ENCODE data around the gene PIK3C3.

The PIK3C3 gene

DNA sequence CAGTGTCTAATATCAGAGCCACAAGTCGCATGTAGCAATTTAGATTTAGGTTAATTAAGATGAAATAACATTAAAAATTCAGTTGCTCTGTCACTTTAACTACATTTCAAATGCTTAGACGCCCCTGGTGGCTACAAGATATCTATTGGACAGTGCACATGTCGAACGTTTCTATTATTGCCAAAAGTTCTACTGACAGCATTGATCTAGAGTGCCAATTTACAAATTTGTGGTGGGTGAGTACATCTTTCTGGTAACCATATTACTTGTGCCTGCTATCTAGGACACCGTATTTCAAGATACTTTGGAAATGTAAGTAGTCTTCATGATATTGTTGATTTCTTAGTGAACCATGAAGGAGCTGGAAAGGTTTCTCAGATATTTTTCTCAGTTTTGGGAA, 20.2 kb downstream of the PIK3C3 start:
- no peaks in the 10 kb centered on the region for H3K9me3 ChIP-seq (ENCODE audit: control insufficient read depth, low read length)
- no peak overlapping the region for H3K23ac ChIP-seq (ENCODE audit: low read length in 2 of 2)
- H3K4me1 ChIP-seq (ENCODE audit: control insufficient read depth, insufficient read depth, low read depth, low read length): peaks cover 3% of the 10 kb centered on the region
- H2BK12ac ChIP-seq (ENCODE audit: low read length in 2 of 2): no peak overlapping the region
- no peak overlapping the region for H3K14ac ChIP-seq (ENCODE audit: low read length in 2 of 2)
- no peak overlapping the region for H4K8ac ChIP-seq (ENCODE audit: low read length)
- 95% methylated on average over 4 of the region's 5 CpGs for WGBS
- no peak overlapping the region for H2BK120ac ChIP-seq (ENCODE audit: low read depth, low read length)
- H2BK5ac ChIP-seq (ENCODE audit: low read depth, low read length, poor library complexity, severe bottlenecking): no peak overlapping the region
- H3K4me2 ChIP-seq (ENCODE audit: low read length, poor library complexity, severe bottlenecking): no peak overlapping the region
- H3K4ac ChIP-seq (ENCODE audit: low read depth in 1 of 2, low read length in 2 of 2): no peak overlapping the region
- H3K4me3 ChIP-seq (ENCODE audit: insufficient read depth in 1 of 2, low read depth in 1 of 2, low read length in 2 of 2): no peak overlapping the region
- H2BK15ac ChIP-seq (ENCODE audit: low read depth, poor library complexity, severe bottlenecking): no peak overlapping the region
- H3K27ac ChIP-seq (ENCODE audit: low read length, poor library complexity, severe bottlenecking): peak overlapping the region; percentile 78
- H4K91ac ChIP-seq (ENCODE audit: low read length): no peak overlapping the region
- no peak for DNase-seq
- no peak overlapping the region for H2AFZ ChIP-seq (ENCODE audit: low read depth, low read length)
- no peak overlapping the region for H2AK5ac ChIP-seq (ENCODE audit: low read length, severe bottlenecking)
- H3K36me3 ChIP-seq (ENCODE audit: control insufficient read depth in 1 of 2, insufficient read depth in 2 of 2, low read depth in 1 of 2, low read length in 2 of 2): peaks cover 6 to 48% of the 10 kb centered on the region in 2 experiments
- H3K79me1 ChIP-seq (replicated peaks; ENCODE audit: low read length, poor library complexity, severe bottlenecking): peaks cover 10% of the 10 kb centered on the region
- H3K18ac ChIP-seq (ENCODE audit: low read depth in 1 of 2, low read length in 2 of 2): no peak overlapping the region
- no peaks in the 10 kb centered on the region for H3K27me3 ChIP-seq (ENCODE audit: control insufficient read depth in 1 of 2, insufficient read depth in 1 of 2, low read length in 2 of 2)
- H3K9ac ChIP-seq (ENCODE audit: low read length): no peak overlapping the region

- Histone ChIP-seq H2AK5ac (ENCODE audit: low read length, severe bottlenecking) (no peak overlapping the region), H4K8ac (ENCODE audit: low read length) (no peak overlapping the region), H3K23ac (ENCODE audit: low read length in 2 of 2) (no peak overlapping the region), H3K27ac (ENCODE audit: low read length, poor library complexity, severe bottlenecking) (no peak overlapping the region), H3K4me3 (ENCODE audit: insufficient read depth in 1 of 2, low read depth in 1 of 2, low read length in 2 of 2) (no peak overlapping the region), H2BK12ac (ENCODE audit: low read length in 2 of 2) (no peak overlapping the region), H3K14ac (ENCODE audit: low read length in 2 of 2) (no peak overlapping the region), H3K4me1 (ENCODE audit: control insufficient read depth, insufficient read depth, low read depth, low read length) (peaks cover 3% of the 10 kb centered on the region), H2BK5ac (ENCODE audit: low read depth, low read length, poor library complexity, severe bottlenecking) (no peak overlapping the region), H3K18ac (ENCODE audit: low read depth in 1 of 2, low read length in 2 of 2) (no peak overlapping the region), H4K91ac (ENCODE audit: low read length) (no peak overlapping the region), H3K4ac (ENCODE audit: low read depth in 1 of 2, low read length in 2 of 2) (no peak overlapping the region), H2AFZ (ENCODE audit: low read depth, low read length) (no peak overlapping the region), H3K9me3 (ENCODE audit: control insufficient read depth, low read length) (no peaks in the 10 kb centered on the region), H3K27me3 (ENCODE audit: control insufficient read depth in 1 of 2, insufficient read depth in 1 of 2, low read length in 2 of 2) (no peaks in the 10 kb centered on the region), H2BK15ac (ENCODE audit: low read depth, poor library complexity, severe bottlenecking) (no peak overlapping the region), H3K4me2 (ENCODE audit: low read length, poor library complexity, severe bottlenecking) (no peak overlapping the region), H3K36me3 (ENCODE audit: control insufficient read depth in 1 of 2, insufficient read depth in 2 of 2, low read depth in 1 of 2, low read length in 2 of 2) (peaks cover 6 to 32% of the 10 kb centered on the region in 2 experiments), H3K79me1 (replicated peaks; ENCODE audit: low read length, poor library complexity, severe bottlenecking) (peaks cover 10% of the 10 kb centered on the region), H3K9ac (ENCODE audit: low read length) (no peak overlapping the region), H2BK120ac (ENCODE audit: low read depth, low read length) (no peak overlapping the region)
- WGBS: 96% methylated on average over 6 of the region's 6 CpGs
- no peak for DNase-seq
Observed at GRCh38 chr18:41977233-41977632, 22.2 kb downstream of the PIK3C3 start.

DNA sequence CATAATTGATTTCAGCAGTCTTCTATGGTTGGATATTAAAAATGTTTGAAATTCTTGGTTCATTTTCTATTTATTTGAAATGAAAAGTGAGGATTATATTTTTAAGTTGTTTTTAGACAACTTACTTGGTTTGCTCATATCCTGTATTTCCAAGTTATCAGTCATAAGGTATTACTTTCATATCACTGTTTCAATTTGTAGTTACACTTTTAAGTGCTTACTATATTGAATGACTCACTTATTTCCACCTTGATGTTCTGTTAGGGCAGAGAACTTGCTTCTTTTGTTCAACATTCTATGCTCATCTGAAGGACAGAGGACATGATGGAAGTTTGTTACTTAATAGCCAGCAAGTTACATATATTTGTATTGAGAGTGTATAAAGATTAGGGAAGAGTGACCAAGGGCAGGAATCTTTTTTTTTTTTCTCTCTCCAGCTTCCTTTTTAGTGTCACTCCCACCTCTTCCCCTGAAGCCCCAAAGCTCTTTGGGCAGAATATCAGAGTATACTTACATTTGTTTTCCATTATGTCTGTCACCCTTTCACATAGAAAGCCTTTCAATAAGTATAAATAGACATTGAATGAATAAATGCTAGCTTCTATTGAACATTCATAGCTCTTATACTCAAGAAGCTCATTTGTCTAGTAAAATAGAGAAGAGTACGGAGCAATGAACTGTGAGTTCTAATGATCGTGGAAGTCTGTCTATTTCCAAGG, 28.1 kb downstream of the PIK3C3 start:
- Histone ChIP-seq H3K14ac (ENCODE audit: low read length in 2 of 2) (no peak overlapping the region), H3K79me1 (replicated peaks; ENCODE audit: low read length, poor library complexity, severe bottlenecking) (peaks cover 6% of the 10 kb centered on the region), H3K36me3 (ENCODE audit: control insufficient read depth in 1 of 2, insufficient read depth in 2 of 2, low read depth in 1 of 2, low read length in 2 of 2) (peaks cover 3 to 35% of the 10 kb centered on the region in 2 experiments), H3K27ac (ENCODE audit: low read length, poor library complexity, severe bottlenecking) (no peak overlapping the region), H3K23ac (ENCODE audit: low read length in 2 of 2) (no peak overlapping the region), H2BK12ac (ENCODE audit: low read length in 2 of 2) (no peak overlapping the region), H3K9ac (ENCODE audit: low read length) (no peak overlapping the region), H2BK5ac (ENCODE audit: low read depth, low read length, poor library complexity, severe bottlenecking) (no peak overlapping the region), H2BK120ac (ENCODE audit: low read depth, low read length) (no peak overlapping the region), H3K9me3 (ENCODE audit: control insufficient read depth, low read length) (no peaks in the 10 kb centered on the region), H3K18ac (ENCODE audit: low read depth in 1 of 2, low read length in 2 of 2) (no peak overlapping the region), H2AFZ (ENCODE audit: low read depth, low read length) (no peak overlapping the region), H3K4me3 (ENCODE audit: insufficient read depth in 1 of 2, low read depth in 1 of 2, low read length in 2 of 2) (no peak overlapping the region), H3K4me2 (ENCODE audit: low read length, poor library complexity, severe bottlenecking) (no peak overlapping the region), H4K91ac (ENCODE audit: low read length) (no peak overlapping the region), H2BK15ac (ENCODE audit: low read depth, poor library complexity, severe bottlenecking) (no peak overlapping the region), H3K27me3 (ENCODE audit: control insufficient read depth in 1 of 2, insufficient read depth in 1 of 2, low read length in 2 of 2) (no peaks in the 10 kb centered on the region), H3K4me1 (ENCODE audit: control insufficient read depth, insufficient read depth, low read depth, low read length) (no peaks in the 10 kb centered on the region), H2AK5ac (ENCODE audit: low read length, severe bottlenecking) (no peak overlapping the region), H4K8ac (ENCODE audit: low read length) (no peak overlapping the region), H3K4ac (ENCODE audit: low read depth in 1 of 2, low read length in 2 of 2) (no peak overlapping the region)
- no peak for DNase-seq
- WGBS: 98% methylated on average over 2 of the region's 2 CpGs

GRCh38 chr18:41985914-41986313, 30.9 kb downstream of the PIK3C3 start:
- H3K4me3 ChIP-seq (ENCODE audit: insufficient read depth in 1 of 2, low read depth in 1 of 2, low read length in 2 of 2): no peak overlapping the region
- H4K91ac ChIP-seq (ENCODE audit: low read length): no peak overlapping the region
- no peak overlapping the region for H2BK120ac ChIP-seq (ENCODE audit: low read depth, low read length)
- no peak overlapping the region for H3K9ac ChIP-seq (ENCODE audit: low read length)
- H2AFZ ChIP-seq (ENCODE audit: low read depth, low read length): no peak overlapping the region
- H3K4me2 ChIP-seq (ENCODE audit: low read length, poor library complexity, severe bottlenecking): no peak overlapping the region
- H3K79me1 ChIP-seq (replicated peaks; ENCODE audit: low read length, poor library complexity, severe bottlenecking): peaks cover 6% of the 10 kb centered on the region
- peaks cover 3 to 56% of the 10 kb centered on the region in 2 experiments for H3K36me3 ChIP-seq (ENCODE audit: control insufficient read depth in 1 of 2, insufficient read depth in 2 of 2, low read depth in 1 of 2, low read length in 2 of 2)
- H3K18ac ChIP-seq (ENCODE audit: low read depth in 1 of 2, low read length in 2 of 2): no peak overlapping the region
- no peaks in the 10 kb centered on the region for H3K4me1 ChIP-seq (ENCODE audit: control insufficient read depth, insufficient read depth, low read depth, low read length)
- no peak overlapping the region for H2BK15ac ChIP-seq (ENCODE audit: low read depth, poor library complexity, severe bottlenecking)
- no peak overlapping the region for H3K4ac ChIP-seq (ENCODE audit: low read depth in 1 of 2, low read length in 2 of 2)
- 100% methylated on average over 2 of the region's 2 CpGs for WGBS
- H3K9me3 ChIP-seq (ENCODE audit: control insufficient read depth, low read length): no peaks in the 10 kb centered on the region
- H3K27ac ChIP-seq (ENCODE audit: low read length, poor library complexity, severe bottlenecking): no peak overlapping the region
- no peak for DNase-seq
- no peak overlapping the region for H3K14ac ChIP-seq (ENCODE audit: low read length in 2 of 2)
- H3K23ac ChIP-seq (ENCODE audit: low read length in 2 of 2): no peak overlapping the region
- no peak overlapping the region for H2BK5ac ChIP-seq (ENCODE audit: low read depth, low read length, poor library complexity, severe bottlenecking)
- no peak overlapping the region for H2BK12ac ChIP-seq (ENCODE audit: low read length in 2 of 2)
- no peak overlapping the region for H2AK5ac ChIP-seq (ENCODE audit: low read length, severe bottlenecking)
- H3K27me3 ChIP-seq (ENCODE audit: control insufficient read depth in 1 of 2, insufficient read depth in 1 of 2, low read length in 2 of 2): no peaks in the 10 kb centered on the region
- no peak overlapping the region for H4K8ac ChIP-seq (ENCODE audit: low read length)

Data from mesenchymal stem cell (in vitro differentiated cells and primary cell).